GM13976 (cell line): Measurements from ENCODE around the gene SLC9B1.
"Not testable (repeated sequence)": the region's sequence is repeated elsewhere in the genome, so short reads cannot be mapped to it uniquely, and the experiment has no call there.

Experiments used
- DNase-seq: peaks from one replicate; pipeline ENCODE4 v3.0.0; 2012; ENCODE audit warnings: low spot score
- CTCF ChIP-seq: IDR thresholded peaks from 2 replicates; pipeline ENCODE4 v1.5.1; 2012; ENCODE audit warnings: borderline replicate concordance, mild to moderate bottlenecking; ENCODE audit not compliant: insufficient read depth; ENCODE audit errors: extremely low read depth, missing control alignments, control extremely low read depth
- in situ Hi-C: fragments of 300-500 bp; cut with MboI; formaldehyde crosslinking; loops from one replicate; pipeline ENCODE4 v1.12.0; 2022; ENCODE audit warnings: low sequenced_read_pairs, mixed read lengths, inconsistent platforms; ENCODE audit not compliant: unreplicated experiment

Gene SLC9B1

DNA sequence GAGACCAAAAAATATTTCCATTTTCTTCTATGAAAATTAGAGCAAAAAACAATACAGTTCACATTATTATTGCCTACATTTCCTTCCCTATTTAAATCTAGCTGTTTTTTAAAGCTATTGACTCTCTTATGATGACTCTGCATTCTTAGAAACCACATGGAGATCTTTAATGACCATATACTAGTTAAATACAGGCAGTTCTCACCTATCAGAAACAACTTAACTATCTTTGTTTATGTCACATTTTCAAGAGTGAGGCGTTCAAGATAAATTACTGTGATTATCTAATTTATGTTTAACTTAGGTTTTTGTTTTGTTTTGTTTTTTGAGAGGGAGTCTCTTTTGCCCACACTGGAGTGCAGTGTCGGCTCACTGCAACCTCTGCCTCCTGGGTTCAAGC is 147.7 kb downstream of the SLC9B1 start:
- in situ Hi-C loops, result no loop called here
- DNase-seq, result no peak

DNA sequence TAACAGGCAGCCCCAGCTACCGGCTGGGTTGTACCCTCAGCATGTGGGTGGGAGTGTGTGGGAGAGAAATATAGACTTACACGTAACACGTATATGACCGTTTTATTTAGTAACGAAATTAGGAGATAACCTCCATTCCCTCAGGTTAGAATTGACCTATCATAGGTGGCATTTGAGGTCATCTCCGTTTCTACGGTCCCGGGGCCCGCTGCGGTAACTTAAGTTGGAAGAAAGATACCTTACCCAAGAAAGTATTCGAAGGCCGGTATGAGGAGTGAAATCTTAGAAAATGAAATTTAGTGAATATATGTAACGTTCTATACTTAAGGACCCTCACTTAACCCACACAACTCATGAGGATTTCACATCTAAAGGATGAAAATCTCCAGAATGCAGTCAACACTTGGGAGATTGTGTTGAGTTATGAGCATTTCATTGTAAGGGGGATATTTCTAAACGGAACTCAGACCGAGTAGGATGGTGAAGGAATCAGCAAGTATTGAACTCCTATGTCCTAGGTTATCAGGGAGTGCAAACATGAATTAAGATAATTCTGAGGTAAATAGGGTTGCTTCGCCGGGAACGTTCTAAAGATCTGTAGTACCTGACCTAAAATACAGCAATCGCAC is 149.8 kb downstream of the SLC9B1 start:
- no peak for DNase-seq
- no peak for TF ChIP-seq CTCF
- in situ Hi-C loops, result no loop called here

More for the DNA sequence above, 147.7 kb downstream of the SLC9B1 start:
- TF ChIP-seq CTCF, result no peak

DNA sequence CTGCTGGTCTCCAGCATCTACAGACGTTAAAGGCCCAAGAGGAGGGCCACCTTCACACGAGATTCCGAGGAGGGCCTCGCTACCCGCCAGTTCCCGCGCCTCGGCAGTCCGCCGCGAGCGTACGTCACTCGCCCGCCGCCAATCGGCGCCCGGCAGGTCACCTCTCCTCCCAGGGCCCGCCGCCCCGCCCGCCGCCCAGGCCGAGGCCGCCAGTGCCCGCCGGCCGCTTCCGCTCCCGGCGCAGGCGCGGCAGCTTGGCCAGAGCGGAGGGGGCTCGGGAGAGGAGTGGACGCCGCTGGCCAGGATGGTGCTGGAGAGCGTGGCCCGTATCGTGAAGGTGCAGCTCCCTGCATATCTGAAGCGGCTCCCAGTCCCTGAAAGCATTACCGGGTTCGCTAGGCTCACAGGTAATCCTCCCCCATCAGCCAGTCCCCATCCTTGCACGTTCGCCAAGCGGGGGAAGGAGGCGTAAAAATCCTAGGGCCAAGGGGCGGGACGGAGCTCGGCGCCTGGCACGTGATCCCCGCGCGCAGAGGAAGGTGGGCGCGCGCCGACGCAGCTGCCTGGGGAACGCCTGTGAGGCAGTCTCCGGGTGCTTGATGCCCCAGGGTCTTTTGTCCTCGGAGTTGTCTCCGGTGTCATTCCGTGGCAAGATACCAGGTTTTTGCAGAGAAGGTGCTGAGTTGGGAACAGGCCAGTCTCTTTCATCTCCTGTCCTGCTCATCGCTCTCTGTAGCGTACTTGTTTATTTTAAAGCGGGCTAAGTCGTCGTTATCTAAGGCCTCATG is 150.5 kb downstream of the SLC9B1 start, which contains the start of gene CISD2:
TSS of gene CISD2 (plus strand) at position 212 of the 788 bp plus-strand sequence. CDS start at position 305, 93 bp downstream.
- in situ Hi-C loops, result no loop called here
- DNase-seq, result peak; percentile 91
- no peak for TF ChIP-seq CTCF

- no peak for DNase-seq
- in situ Hi-C loops, result no loop called here
- no peak for TF ChIP-seq CTCF
Observed at GRCh38 chr4:102868153-102868780, 151.2 kb downstream of the SLC9B1 start.

- in situ Hi-C loops, result no loop called here
- no peak for DNase-seq
- TF ChIP-seq CTCF, result no peak
Observed at GRCh38 chr4:102867278-102868152, 152.0 kb downstream of the SLC9B1 start.

DNA sequence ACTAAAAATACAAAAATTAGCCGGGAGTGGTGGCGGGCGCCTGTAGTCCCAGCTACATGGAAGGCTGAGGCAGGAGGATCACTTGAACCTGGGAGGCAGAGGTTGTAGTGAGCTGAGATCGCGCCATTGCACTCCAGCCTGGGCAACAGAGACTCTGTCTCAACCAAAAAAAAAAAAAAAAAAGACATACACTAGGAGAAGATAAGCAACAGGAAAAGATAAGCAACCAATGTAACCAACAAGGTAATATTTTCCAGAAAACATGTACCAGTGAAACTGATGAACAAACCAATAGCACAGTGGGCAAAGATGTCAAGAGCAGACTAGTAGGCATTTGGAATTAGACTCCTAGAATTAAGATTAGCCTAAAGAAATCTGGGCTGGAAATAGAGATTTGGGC is 154.2 kb downstream of the SLC9B1 start:
- in situ Hi-C loops, DNase-seq: not testable (repeated sequence)
